Activated CD4-positive, alpha-beta T cell treated with anti-CD3 and anti-CD28 coated beads, Interleukin-2, amount 10 ng/mL, durations not matched to agents 7 days and 5 days (primary cell): ENCODE data around the gene TICAM1. TPM values are rescaled to one million over a fixed set of nuclear protein-coding genes. Genes with fewer than 3 reads are reported as not detected.
"Not testable (repeated sequence)": the region's sequence is repeated elsewhere in the genome, so short reads cannot be mapped to it uniquely, and the experiment has no call there.

ENCODE experiments used
- CTCF ChIA-PET: fragments of 350-600 bp; sonication (Branson Sonifier 250); formaldehyde crosslinking; loops from one replicate; lab custom pipeline; 2021; ENCODE audit warnings: antibody characterized with exemption; lab: Charles Lee
- POLR2A ChIA-PET: fragments of 350-600 bp; sonication (Branson Sonifier 250); formaldehyde crosslinking; loops from one replicate; lab custom pipeline; 2021; ENCODE audit warnings: antibody characterized with exemption; lab: Charles Lee
- DNase-seq: peaks from one replicate; pipeline ENCODE4 v3.0.0-alpha.2; 2020
- H3K27ac Mint-ChIP-seq: one replicate; pipeline ENCODE4 v1.8.0; 2021; ENCODE audit warnings: mild to moderate bottlenecking, moderate library complexity, mixed read lengths
- H3K27me3 Mint-ChIP-seq: one replicate; pipeline ENCODE4 v1.8.0; 2021; ENCODE audit warnings: mixed read lengths
- H3K36me3 Mint-ChIP-seq: one replicate; pipeline ENCODE4 v1.8.0; 2021; ENCODE audit warnings: low read depth, mixed read lengths
- H3K4me1 Mint-ChIP-seq: one replicate; pipeline ENCODE4 v1.8.0; 2021; ENCODE audit warnings: mixed read lengths
- H3K4me3 Mint-ChIP-seq: one replicate; pipeline ENCODE4 v1.8.0; 2021; ENCODE audit warnings: mild to moderate bottlenecking, moderate library complexity, mixed read lengths
- H3K9me3 Mint-ChIP-seq: one replicate; pipeline ENCODE4 v1.8.0; 2021; ENCODE audit warnings: mixed read lengths
- total RNA-seq, 2 experiments: library from RNA; stranded (reverse); gene quantifications; one replicate each; pipeline ENCODE4 v1.2.3, GENCODE V29; 2021

The TICAM1 gene
- total RNA-seq, 2 experiments from 2014 or later, result 18.6 to 19.2 TPM

DNA sequence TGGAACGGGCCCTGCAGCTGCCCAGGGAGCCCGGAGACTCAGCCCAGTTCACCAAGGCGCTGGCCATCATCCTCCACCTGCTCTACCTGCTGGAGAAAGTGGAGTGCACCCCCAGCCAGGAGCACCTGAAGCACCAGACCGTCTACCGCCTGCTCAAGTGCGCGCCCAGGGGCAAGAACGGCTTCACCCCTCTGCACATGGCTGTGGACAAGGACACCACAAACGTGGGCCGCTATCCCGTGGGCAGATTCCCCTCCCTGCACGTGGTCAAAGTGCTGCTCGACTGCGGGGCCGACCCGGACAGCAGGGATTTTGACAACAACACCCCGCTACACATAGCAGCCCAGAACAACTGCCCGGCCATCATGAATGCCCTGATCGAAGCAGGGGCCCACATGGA lies 38.2 kb downstream of the TICAM1 start:
- Mint-ChIP-seq H3K4me3 (peak overlapping the region; percentile 76), H3K4me1 (peaks cover 37% of the 10 kb centered on the region), H3K27ac (peak overlapping the region; percentile 74), H3K36me3 (peaks cover 37% of the 10 kb centered on the region)
- H3K9me3 Mint-ChIP-seq, H3K27me3 Mint-ChIP-seq, DNase-seq, POLR2A ChIA-PET: not testable (repeated sequence)
- CTCF ChIA-PET, result interaction anchor here (3.3 kb wide), 1 partner anchor 16 kb away, joined by 46 read pairs; no protein-coding TSS in a partner anchor

DNA sequence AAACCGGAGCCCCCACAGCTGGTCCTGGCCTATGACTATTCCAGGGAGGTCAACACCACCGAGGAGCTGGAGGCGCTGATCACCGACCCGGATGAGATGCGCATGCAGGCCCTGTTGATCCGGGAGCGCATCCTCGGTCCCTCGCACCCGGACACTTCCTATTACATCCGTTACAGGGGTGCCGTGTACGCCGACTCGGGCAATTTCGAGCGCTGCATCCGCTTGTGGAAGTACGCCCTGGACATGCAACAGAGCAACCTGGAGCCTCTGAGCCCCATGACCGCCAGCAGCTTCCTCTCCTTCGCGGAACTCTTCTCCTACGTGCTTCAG lies 38.7 kb downstream of the TICAM1 start:
- POLR2A ChIA-PET, H3K9me3 Mint-ChIP-seq, H3K27me3 Mint-ChIP-seq, DNase-seq: not testable (repeated sequence)
- H3K4me3 Mint-ChIP-seq, result peak overlapping the region; percentile 76
- peak overlapping the region; percentile 36 for H3K27ac Mint-ChIP-seq
- peaks cover 37% of the 10 kb centered on the region for H3K4me1 Mint-ChIP-seq
- CTCF ChIA-PET, result interaction anchor here (0.6 to 3.3 kb wide), 2 partner anchors 12 to 17 kb away, joined by 3 to 46 read pairs; no protein-coding TSS in a partner anchor
- H3K36me3 Mint-ChIP-seq, result peaks cover 37% of the 10 kb centered on the region

DNA sequence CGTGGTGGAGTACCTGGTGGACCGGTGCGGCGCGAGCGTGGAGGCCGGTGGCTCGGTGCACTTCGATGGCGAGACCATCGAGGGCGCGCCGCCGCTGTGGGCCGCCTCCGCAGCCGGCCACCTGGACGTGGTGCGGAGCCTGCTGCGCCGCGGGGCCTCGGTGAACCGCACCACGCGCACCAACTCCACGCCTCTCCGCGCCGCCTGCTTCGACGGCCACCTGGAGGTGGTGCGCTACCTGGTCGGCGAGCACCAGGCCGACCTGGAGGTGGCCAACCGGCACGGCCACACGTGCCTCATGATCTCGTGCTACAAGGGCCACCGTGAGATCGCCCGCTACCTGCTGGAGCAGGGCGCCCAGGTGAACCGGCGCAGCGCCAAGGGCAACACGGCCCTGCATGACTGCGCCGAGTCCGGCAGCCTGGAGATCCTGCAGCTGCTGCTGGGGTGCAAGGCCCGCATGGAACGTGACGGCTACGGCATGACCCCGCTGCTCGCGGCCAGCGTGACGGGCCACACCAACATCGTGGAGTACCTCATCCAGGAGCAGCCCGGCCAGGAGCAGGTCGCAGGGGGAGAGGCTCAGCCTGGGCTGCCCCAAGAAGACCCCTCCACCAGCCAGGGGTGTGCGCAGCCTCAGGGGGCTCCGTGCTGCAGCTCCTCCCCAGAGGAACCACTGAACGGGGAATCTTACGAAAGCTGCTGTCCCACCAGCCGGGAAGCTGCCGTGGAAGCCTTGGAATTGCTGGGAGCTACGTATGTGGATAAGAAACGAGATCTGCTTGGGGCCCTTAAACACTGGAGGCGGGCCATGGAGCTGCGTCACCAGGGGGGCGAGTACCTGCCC lies 39.3 kb downstream of the TICAM1 start:
- peaks cover 36% of the 10 kb centered on the region for H3K36me3 Mint-ChIP-seq
- DNase-seq, H3K27me3 Mint-ChIP-seq, H3K9me3 Mint-ChIP-seq, POLR2A ChIA-PET: not testable (repeated sequence)
- peaks cover 37% of the 10 kb centered on the region for H3K4me1 Mint-ChIP-seq
- peak overlapping the region; percentile 76 for H3K4me3 Mint-ChIP-seq
- CTCF ChIA-PET, result interaction anchor here (0.6 to 3.3 kb wide), 17 partner anchors 9 to 233 kb away, joined by 3 to 105 read pairs (median 7); partner anchors contain the start of genes DPP9, PLIN3 and TICAM1
- peak overlapping the region; percentile 87 for H3K27ac Mint-ChIP-seq

DNA sequence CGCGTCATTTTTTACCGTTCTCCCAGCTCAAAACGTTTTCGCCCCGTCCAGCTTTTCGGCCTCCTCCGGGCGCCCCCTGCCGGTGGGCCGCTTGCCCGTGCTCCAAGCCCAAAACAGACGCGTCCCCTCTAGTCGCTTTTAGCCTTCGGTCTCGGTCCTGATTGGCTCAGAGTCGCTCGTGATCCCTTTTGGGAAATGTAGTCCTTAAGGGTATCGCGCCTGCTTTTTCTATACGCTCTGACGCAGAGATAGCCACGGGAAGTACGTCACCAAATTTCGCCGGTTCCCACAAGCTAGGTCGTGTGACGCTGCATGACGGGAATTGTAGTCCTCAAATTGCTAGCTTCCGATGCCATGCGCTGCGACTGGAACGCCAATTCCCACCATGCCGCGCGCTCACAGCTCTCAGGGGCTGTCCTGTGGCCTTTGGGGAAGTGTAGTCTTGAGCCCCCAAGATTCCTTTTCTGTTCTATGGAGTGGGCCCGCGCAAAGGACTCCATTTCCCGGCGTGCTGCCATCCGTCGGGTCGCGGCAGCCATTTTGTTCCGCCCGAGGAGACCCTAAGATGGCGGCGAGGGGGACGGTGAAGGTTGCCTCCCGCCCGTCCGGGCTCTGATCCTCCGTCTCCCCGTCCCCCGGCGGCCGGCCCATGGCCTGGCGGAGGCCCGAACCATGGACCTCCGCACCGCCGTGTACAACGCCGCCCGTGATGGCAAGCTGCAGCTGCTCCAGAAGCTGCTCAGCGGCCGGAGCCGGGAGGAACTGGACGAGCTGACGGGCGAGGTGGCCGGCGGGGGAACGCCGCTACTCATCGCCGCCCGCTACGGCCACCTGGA lies 40.1 kb downstream of the TICAM1 start, which contains the start of gene FEM1A:
FEM1A (plus strand) TSS at position 552 of the 836 bp plus-strand sequence; CDS start at position 673, 121 bp downstream.
- Mint-ChIP-seq H3K9me3 (no peaks in the 10 kb centered on the region), H3K4me1 (peaks cover 33% of the 10 kb centered on the region), H3K27ac (peak within 1 kb of the TSS; percentile 87), H3K4me3 (peak within 1 kb of the TSS; percentile 76), H3K36me3 (peaks cover 30% of the 10 kb centered on the region), H3K27me3 (no peaks in the 10 kb centered on the region)
- POLR2A ChIA-PET, result interaction anchor here (0.5 to 1.2 kb wide), 4 partner anchors 46 to 177 kb away, joined by 3 to 4 read pairs (median 3); partner anchors contain the start of gene KDM4B
- CTCF ChIA-PET, result interaction anchor here (0.6 to 3.3 kb wide), 47 partner anchors 9 to 1030 kb away, joined by 3 to 105 read pairs (median 4); partner anchors contain the start of genes APBA3, CHAF1A, DPP9 and KDM4B
- peak; percentile 99 for DNase-seq

DNA sequence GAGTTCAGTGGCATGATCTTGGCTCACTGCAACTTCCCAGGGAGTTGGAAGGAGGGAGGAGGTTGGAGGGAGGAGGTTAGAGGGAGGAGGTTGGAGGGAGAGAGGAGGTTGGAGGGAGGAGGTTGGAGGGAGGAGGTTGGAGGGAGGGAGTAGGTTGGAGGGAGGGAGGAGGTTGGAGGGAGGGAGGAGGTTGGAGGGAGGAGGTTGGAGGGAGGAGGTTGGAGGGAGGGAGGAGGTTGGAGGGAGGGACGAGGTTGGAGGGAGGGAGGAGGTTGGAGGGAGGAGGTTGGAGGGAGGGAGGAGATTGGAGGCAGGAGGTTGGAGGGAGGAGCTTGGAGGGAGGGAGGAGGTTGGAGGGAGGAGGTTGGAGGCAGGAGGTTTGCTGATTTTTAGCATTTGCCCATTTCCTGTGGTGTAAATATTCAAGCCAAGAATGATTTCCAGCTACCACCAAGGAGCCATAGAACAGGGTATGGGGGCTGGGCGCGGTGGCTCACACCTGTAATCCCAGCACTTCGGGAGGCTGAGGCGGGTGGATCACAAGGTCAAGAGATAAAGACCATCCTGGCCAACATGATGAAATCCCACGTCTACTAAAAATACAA lies 45.0 kb downstream of the TICAM1 start:
- POLR2A ChIA-PET, H3K4me3 Mint-ChIP-seq, H3K36me3 Mint-ChIP-seq, CTCF ChIA-PET, H3K27me3 Mint-ChIP-seq, H3K4me1 Mint-ChIP-seq, DNase-seq, H3K27ac Mint-ChIP-seq, H3K9me3 Mint-ChIP-seq: not testable (repeated sequence)

DNA sequence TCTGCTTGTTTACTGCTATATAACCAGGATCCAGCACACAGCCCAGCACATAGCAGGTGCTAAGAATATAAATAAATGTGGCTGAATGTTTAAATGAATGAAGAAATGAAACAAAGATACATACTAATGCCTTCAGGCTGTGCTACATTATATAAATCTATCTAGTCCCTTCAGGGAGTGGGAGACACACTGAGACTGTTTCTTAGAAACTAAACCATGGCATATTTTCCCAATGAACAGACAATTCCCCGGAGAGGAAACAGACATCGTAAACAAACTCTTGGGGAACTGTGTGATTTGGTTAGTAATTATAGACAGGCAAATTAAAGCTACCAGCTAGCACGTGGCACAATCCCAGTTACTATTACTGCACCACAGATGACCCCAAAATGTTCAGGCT lies 49.7 kb downstream of the TICAM1 start:
- Mint-ChIP-seq H3K36me3 (no peaks in the 10 kb centered on the region), H3K4me1 (peaks cover 4% of the 10 kb centered on the region), H3K4me3 (no peak overlapping the region), H3K9me3 (no peaks in the 10 kb centered on the region), H3K27me3 (peaks cover 8% of the 10 kb centered on the region), H3K27ac (no peak overlapping the region)
- ChIA-PET POLR2A (no interaction called here), CTCF (interaction anchor here (1.5 kb wide), 1 partner anchor 10 kb away, joined by 5 read pairs; the partner anchor contains the start of gene FEM1A)
- DNase-seq, result no peak

DNA sequence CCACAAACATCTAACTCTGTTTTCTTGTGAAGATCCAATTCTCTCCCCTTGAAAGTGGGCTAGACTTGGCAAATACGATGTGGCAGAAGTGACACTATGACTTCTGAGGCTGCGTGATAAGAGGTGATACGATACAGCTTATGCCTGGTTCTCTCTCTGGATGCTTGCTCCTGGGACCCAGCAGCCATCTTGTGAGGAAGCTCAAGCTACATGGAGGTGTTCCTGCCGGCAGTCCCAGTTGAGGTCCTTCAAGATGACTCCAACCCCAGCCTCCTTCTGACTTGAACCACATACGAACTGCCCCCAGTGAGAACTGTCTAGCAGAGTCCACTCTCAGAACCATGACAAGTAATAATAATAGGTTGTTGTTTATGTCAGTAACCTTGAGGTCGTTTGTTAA lies 50.7 kb downstream of the TICAM1 start:
- DNase-seq, result no peak
- Mint-ChIP-seq H3K27me3 (peaks cover 6% of the 10 kb centered on the region), H3K9me3 (no peaks in the 10 kb centered on the region), H3K27ac (no peak overlapping the region), H3K4me1 (peaks cover under 1% of the 10 kb centered on the region), H3K4me3 (no peak overlapping the region), H3K36me3 (no peaks in the 10 kb centered on the region)
- ChIA-PET POLR2A (no interaction called here), CTCF (interaction anchor here (0.8 kb wide), 1 partner anchor 46 kb away, joined by 3 read pairs; no protein-coding TSS in a partner anchor)

DNA sequence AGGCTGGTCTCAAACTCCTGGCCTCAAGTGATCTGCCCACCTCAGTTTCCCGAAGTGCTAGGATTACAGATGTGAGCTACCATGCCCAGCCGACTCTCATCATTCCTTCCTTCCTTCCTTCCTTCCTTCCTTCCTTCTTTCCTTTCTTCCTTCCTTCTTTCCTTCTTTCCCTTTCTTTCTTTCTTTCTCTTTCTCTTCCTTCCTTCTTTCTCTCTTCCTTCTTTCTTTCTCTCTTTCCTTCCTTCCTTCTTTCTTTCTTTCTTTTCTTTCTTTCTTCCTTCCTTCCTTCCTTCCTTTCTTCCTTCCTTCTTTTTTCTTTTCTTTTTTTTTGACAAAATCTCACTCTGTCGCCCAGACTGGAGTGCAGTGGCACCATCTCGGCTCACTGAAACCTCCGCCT lies 53.4 kb downstream of the TICAM1 start:
- H3K4me1 Mint-ChIP-seq, H3K27me3 Mint-ChIP-seq, DNase-seq, POLR2A ChIA-PET, H3K27ac Mint-ChIP-seq, H3K9me3 Mint-ChIP-seq, H3K36me3 Mint-ChIP-seq, H3K4me3 Mint-ChIP-seq: not testable (repeated sequence)
- CTCF ChIA-PET, result interaction anchor here (1.8 kb wide), 1 partner anchor 13 kb away, joined by 10 read pairs; the partner anchor contains the start of gene FEM1A

DNA sequence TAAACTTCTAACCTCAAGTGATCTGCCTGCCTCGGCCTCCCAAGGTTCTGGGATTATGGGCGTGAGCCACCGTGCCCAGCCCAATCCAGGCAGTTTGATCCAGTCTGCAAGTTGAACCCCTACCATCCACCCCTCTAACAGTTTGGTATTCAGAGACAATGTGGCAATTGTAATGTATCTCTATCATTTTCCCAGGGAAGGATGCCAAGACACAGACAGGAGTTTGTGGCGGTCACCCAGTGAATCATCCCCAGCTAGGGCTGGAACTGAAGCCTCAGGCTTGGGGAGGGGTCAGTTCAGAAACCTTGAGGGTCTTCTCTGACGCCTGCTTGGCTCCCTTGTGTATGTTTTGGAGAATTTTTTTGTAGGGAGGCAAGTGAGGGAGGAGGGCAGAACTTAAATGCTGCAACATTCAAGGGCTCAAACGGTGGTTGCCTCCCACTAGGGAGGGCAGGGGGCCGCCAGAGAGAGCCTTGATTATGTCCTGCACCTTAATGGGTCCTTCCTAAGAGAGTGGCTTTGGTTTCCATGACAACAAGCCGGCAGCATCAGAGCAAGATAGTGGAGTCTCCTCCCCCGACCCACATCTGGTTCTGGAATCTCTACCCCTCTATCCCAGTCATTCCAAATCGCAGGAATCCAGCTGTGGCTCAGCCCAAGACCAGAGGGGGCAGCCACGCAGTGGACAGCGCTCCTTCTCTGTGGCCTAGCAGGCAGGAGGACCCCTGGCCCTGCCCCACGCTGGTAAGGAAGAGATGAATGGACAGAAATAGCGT lies 54.9 kb downstream of the TICAM1 start:
- ChIA-PET CTCF (interaction anchor here (1.8 kb wide), 1 partner anchor 14 kb away, joined by 10 read pairs; the partner anchor contains the start of gene FEM1A), POLR2A (no interaction called here)
- Mint-ChIP-seq H3K27me3 (peaks cover 4% of the 10 kb centered on the region), H3K4me1 (no peaks in the 10 kb centered on the region), H3K36me3 (no peaks in the 10 kb centered on the region), H3K4me3 (no peak overlapping the region), H3K9me3 (no peaks in the 10 kb centered on the region), H3K27ac (no peak overlapping the region)
- no peak for DNase-seq

DNA sequence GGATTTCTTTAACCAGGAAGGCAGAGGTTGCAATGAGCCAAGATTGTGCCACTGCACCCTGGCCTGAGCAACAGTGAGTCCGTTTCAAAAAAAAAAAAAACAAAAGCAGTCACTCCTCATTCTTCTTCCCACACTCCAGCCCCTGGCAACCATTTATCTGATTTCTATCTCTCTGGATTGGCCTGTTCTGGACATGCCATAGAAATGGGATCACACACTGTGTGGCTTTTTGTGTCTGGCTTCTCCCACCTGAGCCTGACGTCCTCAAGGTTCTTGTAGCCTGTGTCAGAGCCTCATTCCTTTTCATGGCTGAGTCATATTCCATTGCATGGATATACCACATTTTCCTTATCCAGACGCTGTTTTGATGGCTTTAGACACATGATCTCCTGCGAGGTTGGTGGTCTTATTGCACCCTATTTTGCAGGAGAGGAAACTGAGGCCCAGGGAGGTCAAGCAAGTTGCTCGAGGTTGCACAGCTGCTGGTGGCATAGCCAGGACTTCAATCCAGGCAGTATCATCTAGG lies 55.8 kb downstream of the TICAM1 start:
- H3K4me3 Mint-ChIP-seq, result no peak overlapping the region
- no peaks in the 10 kb centered on the region for H3K36me3 Mint-ChIP-seq
- POLR2A ChIA-PET, result no interaction called here
- no peaks in the 10 kb centered on the region for H3K9me3 Mint-ChIP-seq
- no peaks in the 10 kb centered on the region for H3K4me1 Mint-ChIP-seq
- no peak overlapping the region for H3K27ac Mint-ChIP-seq
- CTCF ChIA-PET, result interaction anchor here (0.7 kb wide), 1 partner anchor 33 kb away, joined by 3 read pairs; no protein-coding TSS in a partner anchor
- no peak for DNase-seq
- H3K27me3 Mint-ChIP-seq, result peaks cover 4% of the 10 kb centered on the region

DNA sequence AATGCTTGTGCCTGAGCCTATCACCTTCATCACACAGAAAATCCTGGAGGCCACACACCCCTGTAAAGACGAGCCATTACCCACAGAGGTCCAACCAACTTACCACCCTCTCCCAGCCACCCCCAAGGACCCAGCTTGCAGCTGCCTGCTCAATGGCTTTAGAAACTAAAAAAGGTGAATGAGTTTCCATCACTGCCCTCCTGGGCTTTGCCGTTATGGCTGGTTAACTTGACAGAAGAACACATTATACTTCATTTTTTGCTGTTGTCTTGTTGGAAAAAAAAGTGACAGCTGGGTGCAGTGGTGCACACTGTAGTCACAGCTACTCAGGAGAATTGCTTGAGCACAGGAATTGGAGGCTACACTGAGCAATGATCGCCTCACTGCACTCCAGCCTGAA lies 57.4 kb downstream of the TICAM1 start:
- ChIA-PET POLR2A (no interaction called here), CTCF (no interaction called here)
- no peak overlapping the region for H3K27ac Mint-ChIP-seq
- peaks cover 4% of the 10 kb centered on the region for H3K27me3 Mint-ChIP-seq
- H3K9me3 Mint-ChIP-seq, result no peaks in the 10 kb centered on the region
- H3K36me3 Mint-ChIP-seq, result no peaks in the 10 kb centered on the region
- no peaks in the 10 kb centered on the region for H3K4me1 Mint-ChIP-seq
- DNase-seq, result no peak
- no peak overlapping the region for H3K4me3 Mint-ChIP-seq
